Anterior cingulate cortex (tissue), 58 donors: Measurements from ENCODE around the gene BMAL1.

Source experiments
- DNase-seq, 58 donors: peaks; one replicate each; lab custom pipeline; 2025; lab: John Stamatoyannopoulos, UW

BMAL1 gene

DNA sequence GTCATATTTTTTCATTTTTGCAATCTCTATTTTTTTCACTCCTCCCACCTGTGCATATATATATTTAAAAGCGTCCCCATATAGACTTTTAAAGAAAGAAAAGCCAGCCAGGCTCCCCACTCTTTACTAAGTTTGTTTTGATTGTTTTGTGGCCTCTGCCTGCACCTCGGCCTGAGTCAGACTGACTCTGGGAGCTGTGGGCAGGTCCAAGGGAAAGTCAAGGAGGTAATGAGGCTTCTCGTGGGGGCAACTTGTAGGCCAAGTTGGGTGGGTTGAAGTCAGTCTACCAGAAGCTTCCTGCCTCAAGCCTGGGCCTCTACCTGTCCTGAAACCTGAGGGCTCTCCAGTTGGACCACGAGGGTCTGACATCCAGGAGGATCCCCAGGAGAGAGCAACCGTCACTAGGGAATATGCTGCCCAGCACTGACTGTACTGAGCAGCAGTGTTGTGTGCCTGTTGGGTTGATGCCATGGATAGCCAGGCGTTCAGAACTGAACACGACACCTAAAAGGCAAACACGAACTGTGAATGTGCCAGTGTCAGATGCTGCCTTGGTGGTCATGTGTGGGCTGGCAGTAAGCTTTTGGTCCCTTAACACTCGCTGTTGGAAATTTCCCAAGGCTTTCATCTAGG is 58.8 kb downstream of the BMAL1 start:
- peak in 1 of 58 donors; percentile 14 for DNase-seq

DNA sequence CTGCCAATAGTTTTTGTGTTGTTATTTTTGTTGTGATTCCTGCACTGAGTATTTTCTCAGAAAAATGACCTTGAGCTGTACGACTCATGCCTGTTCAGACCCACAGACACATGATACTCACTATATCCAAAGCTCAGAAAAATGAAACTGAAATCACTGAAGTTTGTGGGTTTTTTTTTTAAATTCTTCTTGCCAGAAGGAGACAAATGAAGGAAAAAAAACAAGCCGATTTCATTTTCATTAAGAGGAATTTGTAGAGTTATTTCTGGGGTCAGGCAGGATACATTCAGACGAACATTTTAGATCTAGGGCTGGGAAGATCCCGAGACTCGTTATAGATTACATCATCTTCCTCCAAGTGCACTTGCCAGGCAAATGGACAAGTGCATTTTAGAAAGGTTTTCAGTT is 60.4 kb downstream of the BMAL1 start:
- DNase-seq: no peak

DNA sequence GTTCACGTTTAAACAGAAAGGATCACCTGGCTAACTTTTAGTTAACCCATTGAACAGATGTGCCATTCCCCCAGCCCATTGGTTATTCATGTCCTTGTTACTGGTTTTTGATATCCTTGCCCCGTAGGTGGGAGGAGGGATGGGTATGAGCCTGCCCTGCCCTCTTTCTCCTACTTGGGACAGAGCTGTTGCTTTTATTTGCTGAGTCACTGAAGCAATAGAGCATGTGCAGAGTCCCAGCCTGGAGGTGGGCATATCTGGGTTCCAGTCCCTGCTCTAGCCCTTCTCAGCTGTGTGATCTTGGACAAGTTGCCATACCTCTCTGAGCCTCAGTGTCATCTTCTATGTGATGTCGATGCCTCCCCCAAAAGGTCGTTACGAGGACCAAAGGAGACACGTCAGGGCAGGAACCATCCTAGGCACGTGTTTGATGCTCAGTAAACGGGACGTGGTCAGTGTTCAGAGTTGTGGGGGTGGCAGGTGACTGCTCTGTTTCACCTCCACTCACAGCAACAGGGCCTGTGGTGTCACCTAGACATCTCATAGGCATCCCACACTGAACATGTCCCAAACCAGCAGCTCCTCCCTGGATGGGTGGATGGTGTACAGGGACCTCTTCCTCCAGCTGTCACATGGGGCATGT is 61.0 kb downstream of the BMAL1 start:
- DNase-seq: no peak

DNA sequence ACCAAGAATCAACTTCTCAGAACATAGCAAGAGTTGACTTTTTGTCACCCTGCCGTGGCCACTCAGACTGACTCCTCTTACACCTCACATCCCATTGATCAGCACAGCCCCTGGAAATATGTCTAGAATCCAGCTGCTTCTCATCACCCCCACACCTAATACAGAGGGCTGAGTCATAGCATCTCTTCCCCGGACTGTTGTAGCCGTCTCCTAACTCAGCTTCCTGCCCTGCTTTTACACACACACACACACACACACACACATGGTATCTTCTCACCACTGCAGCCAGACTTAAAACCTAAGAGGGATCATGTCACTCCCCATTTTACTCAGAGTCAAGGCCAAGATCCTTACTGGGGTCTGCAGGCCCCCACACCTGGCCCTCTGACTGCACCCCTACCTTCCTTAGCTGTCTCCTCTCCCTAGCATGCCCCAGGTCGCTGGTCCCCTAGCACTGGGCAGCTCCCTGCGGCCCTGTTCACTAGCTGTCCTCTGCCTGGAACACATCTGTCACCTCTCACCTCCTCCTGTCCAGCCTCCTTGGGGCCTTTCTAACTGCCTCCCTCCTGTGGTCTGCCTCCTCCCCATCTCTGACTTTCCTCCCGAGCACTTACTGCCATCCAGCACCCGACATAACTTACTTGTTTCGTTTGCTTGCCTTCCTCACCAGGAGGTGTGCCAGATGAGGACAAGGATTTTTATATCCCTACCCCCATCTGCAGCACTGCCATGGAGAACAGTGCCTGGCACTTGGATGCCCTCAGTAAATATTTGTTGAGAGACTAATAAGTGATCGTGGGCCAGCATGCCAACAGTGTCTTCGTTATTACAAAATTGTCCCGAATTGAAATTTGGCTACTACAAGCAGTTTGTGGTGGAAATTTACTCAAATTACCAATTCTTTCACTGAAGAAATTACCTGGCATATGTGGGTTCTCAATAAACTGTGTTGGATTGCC is 61.9 kb downstream of the BMAL1 start:
- peak in 1 of 58 donors; percentile 16 for DNase-seq

DNA sequence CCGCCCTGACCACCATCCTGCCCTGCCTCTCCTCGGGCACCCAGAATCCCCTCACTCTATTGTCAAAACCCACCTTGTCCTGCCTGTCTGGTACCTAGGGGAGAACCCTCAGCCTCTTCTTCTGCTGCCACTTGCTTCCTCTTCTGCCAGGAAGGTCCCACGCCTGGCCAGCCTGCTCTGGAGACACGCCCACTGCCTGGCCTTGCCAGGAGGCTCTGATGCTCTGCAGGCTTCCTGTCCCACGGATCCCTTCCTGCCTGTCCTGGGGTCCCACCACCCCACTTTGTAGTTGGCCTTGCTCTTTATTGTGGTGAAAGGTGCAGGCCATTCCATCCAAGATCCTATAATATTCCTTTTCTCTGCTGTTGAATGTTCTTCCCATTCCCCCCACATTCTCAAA is 63.4 kb downstream of the BMAL1 start:
- no peak for DNase-seq

DNA sequence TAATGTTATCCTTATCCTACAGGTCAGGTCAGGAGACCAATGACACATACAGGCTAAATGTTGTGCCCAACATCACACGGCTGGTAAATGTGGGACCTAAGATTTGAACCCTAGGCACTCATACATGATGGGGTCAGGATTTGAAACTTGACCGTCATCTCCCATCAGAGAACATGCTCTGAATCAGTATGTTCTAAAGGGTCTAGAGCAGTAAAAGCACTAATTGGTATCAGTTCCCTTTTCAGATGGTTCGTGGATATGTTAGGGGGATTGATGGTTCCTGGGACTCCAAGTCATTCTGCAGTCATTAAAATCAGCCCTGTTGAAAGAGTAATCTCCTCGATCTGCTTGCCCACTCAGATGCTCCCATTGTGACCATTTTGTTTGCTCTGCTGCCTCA is 65.5 kb downstream of the BMAL1 start:
- DNase-seq: no peak

DNA sequence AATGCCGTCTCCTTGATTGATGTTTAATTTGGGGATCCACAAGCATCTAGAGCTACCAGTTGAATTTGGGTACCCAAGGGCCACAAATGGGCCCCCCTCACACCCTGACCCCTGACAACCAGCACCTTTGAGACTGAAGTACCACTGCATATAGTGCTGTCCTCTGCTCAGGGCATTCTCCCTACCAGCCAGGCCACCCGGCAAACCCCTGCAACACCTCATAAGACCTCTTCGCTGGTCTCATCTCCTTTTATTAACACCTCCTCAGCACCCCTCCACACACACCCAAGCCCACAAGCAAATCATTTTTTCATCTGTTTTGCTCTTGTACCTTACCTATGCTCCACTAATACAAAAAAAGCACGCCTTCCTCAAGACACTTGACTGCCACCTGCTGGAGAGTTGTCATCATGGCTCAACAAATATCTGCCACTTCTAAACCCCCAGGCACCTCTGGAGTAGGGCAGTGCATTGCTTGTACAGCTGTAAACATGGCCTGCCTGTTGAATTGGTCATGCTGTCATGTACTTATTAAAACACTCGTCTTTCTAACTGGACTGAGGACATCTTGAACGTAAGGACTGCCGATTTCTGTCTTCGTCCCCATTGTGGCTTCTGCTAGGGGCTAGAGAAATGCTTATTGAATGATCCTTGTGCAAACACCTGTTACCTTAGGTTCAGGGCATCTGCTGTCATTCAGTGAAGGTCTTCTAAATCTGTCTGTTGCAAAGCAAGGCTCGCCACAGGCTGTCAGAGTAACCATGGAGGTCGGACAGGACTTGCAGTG is 66.5 kb downstream of the BMAL1 start:
- peak in 33 of 58 donors; percentile 13 to 73 (median 33) for DNase-seq

DNA sequence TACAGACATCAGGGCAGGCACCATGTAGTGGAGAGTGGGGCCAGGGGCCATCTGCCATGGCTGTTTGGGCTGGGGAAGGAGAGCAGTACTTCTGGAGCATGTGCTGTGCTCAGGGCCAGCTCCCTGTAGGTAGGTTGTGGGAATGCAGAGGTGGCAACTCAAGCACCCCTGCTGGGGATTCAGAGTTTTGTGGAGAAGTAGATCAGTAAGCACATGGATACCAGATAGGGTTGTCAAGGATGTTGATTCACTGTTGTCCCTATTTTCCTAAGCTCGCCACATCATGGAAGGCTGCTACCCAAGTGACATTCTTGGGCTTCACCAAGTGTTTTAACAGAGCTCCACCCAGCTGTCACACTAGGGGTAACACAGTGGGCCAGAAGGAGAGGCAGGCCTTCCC is 67.2 kb downstream of the BMAL1 start:
- no peak for DNase-seq

DNA sequence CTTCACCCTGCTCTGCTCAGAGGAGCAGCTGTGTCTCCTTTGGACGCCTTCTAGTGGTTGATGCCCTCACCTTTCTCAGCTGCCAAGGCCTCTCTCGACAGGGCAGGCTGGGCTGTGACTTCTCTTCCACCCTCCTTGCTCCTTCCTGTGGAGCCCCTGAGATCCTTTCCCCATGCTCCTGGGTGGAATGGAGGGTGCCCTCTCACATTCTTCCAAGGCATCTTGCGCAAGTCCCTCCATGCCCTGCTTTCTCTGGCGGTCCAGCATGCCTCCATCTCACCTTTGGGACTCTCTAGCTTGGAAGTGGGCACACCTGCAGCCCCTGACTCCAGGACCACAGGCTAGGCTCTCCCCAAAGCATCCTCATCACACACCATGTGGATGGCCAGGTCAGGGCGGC is 68.9 kb downstream of the BMAL1 start:
- DNase-seq: no peak

DNA sequence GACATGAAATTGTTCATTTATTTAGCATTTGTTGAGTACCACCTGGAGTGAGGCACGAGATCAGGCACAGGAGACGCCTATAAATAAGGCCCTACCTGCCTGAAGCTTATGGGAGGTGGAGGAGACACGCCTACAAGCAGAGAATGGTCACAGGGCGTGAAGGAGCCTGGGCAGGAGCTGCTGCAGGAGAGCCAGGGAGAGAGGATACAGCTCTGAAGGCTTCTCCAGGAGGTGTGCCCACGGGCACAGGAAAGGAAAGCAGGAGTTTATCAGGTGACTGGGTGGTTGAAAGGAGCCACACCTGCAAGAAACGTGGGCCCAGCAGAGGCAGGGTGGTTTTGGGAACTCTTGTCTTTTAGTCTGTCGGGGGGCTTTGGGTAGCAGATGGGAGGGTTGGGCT is 70.3 kb downstream of the BMAL1 start:
- no peak for DNase-seq

DNA sequence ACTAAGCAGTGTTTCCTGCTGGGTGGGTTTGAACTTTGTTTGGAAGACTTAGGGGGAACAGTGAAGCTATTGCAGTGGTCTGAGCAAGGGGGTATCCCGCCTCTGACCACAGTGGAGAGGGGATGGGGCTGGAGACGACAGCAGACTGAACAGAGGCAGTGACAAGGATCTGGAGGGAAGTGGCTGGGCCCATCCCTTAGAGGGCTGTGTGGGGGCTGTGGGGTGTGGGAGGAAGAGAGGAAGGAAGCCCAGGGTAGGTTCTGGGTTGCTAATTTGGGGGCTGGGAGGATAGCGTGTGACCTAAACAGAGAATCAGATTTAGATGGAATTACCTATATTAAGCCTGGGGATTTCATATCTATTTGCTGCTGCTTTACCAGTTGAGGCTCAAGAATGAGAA is 70.7 kb downstream of the BMAL1 start:
- no peak for DNase-seq

DNA sequence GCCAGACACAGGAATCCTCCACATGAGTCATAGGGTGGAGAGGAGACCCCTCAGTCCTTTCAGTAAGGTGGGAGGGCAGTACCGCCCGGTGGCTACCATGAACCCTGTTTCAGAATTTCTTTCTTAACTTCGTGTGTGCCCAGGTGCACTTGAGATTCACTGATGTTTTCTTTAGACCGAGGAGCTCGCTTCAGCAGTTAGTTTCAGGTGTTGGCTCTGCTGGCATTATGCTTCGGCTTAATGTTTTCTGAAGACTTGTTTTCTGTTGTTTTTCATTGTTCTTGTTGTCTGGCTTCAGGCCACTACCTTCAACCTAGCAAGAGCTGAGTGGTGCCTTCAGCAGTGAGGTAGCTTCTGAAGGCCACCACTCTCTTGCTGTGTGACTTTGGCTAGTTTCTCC is 71.5 kb downstream of the BMAL1 start:
- DNase-seq: no peak

DNA sequence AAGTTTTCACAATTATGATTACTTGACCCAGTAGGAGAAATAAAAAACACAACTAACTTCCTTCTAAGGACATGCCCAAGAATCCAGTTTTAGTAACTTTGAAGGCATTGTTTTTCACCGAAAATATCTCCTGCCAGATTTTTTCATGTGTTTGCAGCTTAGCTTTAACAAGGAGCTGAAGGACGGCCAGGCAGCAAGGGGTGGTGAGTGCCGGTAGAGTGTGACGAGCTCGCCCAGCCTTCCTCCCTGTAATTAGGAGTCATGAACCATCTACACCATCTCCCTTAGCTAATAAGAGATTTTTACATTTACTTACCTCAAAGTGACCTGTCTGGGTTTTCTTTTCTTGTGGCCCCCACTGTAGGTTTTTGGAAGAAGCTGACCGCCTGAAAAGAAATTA is 72.0 kb downstream of the BMAL1 start:
- no peak for DNase-seq

DNA sequence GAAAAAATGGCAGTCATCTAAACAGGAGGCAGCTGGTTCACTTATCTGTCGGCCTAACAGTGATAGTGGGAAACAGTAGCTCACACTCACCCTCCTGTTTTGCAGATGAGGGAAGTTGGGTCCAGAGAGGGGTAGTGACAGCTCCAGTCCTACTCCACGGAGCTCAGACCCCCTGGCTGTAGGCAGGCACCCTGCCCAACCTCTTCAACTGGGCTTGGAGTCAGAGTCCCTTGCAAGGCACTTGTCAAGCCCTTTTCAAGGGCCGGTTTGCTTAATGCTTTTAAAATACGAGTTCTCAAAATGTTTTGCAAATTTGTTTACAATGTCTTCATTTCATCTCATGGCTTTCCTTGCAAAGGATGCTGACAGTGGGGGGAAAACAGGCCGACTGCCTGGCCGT is 75.1 kb downstream of the BMAL1 start:
- DNase-seq: no peak

DNA sequence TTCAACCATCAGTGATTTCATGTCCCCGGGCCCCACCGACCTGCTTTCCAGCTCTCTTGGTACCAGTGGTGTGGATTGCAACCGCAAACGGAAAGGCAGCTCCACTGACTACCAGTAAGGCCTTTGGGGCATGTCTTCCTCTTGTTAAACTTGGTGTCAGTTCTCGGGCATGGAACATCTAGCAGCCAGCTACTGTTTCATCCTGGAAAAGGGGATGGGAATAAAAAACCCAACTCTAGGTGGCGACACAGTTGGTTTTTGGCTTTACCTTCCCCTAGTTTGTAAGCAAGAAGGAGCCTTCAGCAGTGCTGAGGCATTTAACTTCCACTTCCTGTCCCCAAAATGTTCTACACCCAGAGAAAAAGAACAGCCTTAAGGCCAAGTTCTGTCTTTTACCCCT is 76.7 kb downstream of the BMAL1 start:
- DNase-seq: no peak

DNA sequence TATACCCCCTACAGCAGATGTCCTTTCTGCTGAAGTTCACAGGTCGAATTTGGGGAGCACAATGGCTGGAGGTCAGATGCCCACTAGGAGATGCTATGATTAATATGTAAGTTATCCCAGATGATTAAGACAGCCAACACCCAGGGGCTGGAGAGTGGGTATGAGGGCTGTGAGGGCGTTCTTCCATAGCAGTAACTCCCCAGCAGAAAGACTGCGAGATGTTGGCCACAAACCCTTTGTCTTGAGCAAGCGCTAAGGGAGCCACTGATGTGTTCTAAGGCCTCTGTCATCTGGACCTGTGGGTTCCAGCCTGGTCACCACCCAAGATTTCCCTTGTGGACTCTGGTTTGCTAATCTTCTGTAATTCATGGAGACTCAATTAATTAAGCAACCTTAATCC is 77.6 kb downstream of the BMAL1 start:
- no peak for DNase-seq

DNA sequence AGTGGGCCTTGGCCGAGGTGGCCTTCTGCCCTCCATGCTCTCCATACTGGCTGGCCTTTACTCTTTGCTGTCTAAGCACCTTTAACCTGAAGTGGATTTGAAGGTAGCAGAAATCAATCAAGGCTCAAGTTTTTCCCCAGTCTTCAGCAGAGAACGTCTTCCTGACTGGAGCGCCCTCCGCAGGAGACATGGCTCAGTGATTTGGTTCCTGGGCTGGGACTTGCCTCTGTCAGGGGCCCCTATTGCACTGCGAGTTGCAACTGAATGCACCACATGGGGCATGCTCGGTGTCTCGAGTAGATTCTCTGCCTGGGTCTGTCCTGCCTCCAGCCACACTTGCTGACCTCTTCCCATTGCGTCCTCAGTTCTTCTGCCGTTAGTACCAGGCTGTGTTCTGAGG is 79.6 kb downstream of the BMAL1 start:
- no peak for DNase-seq

DNA sequence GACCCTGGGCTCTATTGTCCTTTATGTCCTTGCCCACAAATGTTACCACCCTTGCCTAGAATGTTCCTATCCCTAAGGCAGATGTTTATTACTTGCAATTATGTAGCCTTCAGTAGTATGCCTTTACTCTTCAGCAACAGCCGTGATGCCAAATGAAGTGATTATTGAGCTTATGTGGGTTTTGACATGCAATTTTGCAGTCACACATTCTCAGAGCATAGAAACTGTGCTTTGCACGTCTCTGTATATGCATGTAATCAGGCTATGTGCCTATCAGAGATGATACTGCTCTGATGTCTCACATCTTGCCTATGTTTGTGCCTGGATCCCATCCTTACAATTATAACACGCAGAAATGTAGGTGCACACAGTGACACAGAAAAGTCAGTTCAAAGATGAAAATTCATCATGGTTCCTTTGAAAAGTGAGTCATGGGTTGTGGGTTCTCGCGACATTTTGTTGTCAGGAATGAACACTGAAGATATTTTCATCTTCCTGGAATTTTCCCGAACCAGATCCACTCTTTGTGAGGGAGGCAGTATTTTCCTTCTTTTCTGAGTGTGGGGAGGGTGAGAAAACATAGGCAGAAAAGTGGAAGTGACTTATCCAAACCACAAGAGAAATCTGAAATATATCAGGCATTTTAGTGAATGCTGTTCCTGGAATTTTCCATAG is 81.1 kb downstream of the BMAL1 start:
- peak in 4 of 58 donors; percentile 18 to 28 (median 22) for DNase-seq

DNA sequence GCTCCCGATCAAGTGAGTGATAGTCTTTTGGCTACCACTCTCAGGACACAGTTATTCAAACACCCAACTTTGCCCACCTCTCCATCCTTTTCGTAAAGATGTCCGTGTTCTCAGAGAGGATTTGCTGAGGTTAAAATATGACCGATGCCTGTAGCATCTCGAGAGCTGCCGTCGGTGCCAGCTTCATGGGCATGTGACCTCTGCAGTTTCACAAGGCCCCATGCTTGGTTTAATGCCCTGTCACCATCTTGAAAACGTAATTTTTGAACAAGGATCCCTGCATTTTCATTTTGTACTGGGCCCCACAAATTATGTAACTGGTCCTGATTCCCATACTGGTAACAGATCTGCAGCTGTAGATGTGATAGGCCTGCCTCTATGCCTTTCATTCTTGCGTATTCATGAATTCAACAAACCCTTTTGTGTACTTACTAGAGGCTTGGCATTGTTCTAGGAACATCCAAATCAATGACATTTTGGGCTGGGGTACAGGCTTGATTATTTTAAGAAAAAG is 85.1 kb downstream of the BMAL1 start:
- DNase-seq: peak in 3 of 58 donors; percentile 17 to 52 (median 30)

DNA sequence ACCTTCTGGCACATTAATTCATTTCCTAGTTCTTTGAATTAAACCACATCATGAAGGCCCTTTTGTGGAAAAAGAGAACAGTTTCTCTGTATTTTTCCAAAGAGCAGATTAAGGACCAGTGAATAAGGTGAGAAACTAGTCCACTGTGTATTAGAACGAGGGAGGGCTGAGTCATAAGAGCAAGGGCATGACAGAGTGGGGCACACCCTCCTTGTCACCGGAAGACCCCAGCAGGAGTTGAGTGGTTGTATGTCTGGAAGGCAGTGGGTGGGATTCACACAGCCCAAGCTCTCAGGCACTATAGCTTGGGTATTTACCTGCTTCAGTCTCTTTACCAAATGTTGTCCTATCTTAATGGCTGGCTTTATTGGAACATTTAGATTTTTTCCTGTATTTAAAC is 86.8 kb downstream of the BMAL1 start:
- no peak for DNase-seq
